SHP77 treated with DMSO at 0.1 percent for 48 hours (cell line): ENCODE data around the gene ITGA2.
"Not testable (repeated sequence)": the region's sequence is repeated elsewhere in the genome, so short reads cannot be mapped to it uniquely, and the experiment has no call there.

ENCODE experiments used
- DNase-seq: peaks from one replicate; lab custom pipeline; 2025; lab: John Stamatoyannopoulos, UW

The ITGA2 gene

GRCh38 chr5:53100606-53101005, 111.5 kb downstream of the ITGA2 start:
- no peak for DNase-seq

- DNase-seq = no peak
Measured at GRCh38 chr5:53105611-53106300, 116.6 kb downstream of the ITGA2 start.

GRCh38 chr5:53109056-53109442, 119.9 kb downstream of the ITGA2 start:
- DNase-seq = peak; percentile 45

- DNase-seq = peak; percentile 59
Measured at GRCh38 chr5:53109443-53110127, 120.4 kb downstream of the ITGA2 start, which contains the start of gene MOCS2. TSS of gene MOCS2 (minus strand) at chr5:53109757. CDS start at chr5:53107174, 2,583 bp downstream.

GRCh38 chr5:53110156-53110555, 121.0 kb downstream of the ITGA2 start:
- no peak for DNase-seq

GRCh38 chr5:53111139-53111538, 122.0 kb downstream of the ITGA2 start:
- no peak for DNase-seq

GRCh38 chr5:53112307-53112706, 123.2 kb downstream of the ITGA2 start:
- DNase-seq = not testable (repeated sequence)

GRCh38 chr5:53112909-53113308, 123.8 kb downstream of the ITGA2 start:
- no peak for DNase-seq

- DNase-seq = no peak
Measured at GRCh38 chr5:53113947-53114346, 124.8 kb downstream of the ITGA2 start.

- no peak for DNase-seq
Measured at GRCh38 chr5:53114988-53115387, 125.8 kb downstream of the ITGA2 start.

- no peak for DNase-seq
Measured at GRCh38 chr5:53116597-53116996, 127.4 kb downstream of the ITGA2 start.

GRCh38 chr5:53118879-53119278, 129.7 kb downstream of the ITGA2 start:
- DNase-seq = no peak

GRCh38 chr5:53120165-53120564, 131.0 kb downstream of the ITGA2 start:
- no peak for DNase-seq

- no peak for DNase-seq
Measured at GRCh38 chr5:53123702-53124101, 134.6 kb downstream of the ITGA2 start.

- no peak for DNase-seq
Measured at GRCh38 chr5:53126521-53126920, 137.4 kb downstream of the ITGA2 start.

GRCh38 chr5:53127107-53127506, 138.0 kb downstream of the ITGA2 start:
- DNase-seq = no peak

- no peak for DNase-seq
Measured at GRCh38 chr5:53128481-53128880, 139.3 kb downstream of the ITGA2 start.

GRCh38 chr5:53130266-53130665, 141.1 kb downstream of the ITGA2 start:
- DNase-seq = no peak

- DNase-seq = no peak
Measured at GRCh38 chr5:53133020-53133419, 143.9 kb downstream of the ITGA2 start.
